NCI-H146 treated with DMSO at 0.1 percent for 48 hours (cell line): ENCODE measurements around the gene ATP6V0E1.
A peak's percentile ranks its signal among the peaks of the same experiment; 100 is the strongest.

Experiments used
- DNase-seq: peaks from one replicate; lab custom pipeline; 2025; ENCODE audit not compliant: unreplicated experiment; lab: John Stamatoyannopoulos, UW

Gene ATP6V0E1

GRCh38 chr5:172956228-172956627 lies 27.3 kb upstream of the ATP6V0E1 start:
- DNase-seq, result no peak

GRCh38 chr5:172956936-172957335 lies 26.6 kb upstream of the ATP6V0E1 start:
- DNase-seq, result no peak

GRCh38 chr5:172957458-172957857 lies 26.1 kb upstream of the ATP6V0E1 start:
- DNase-seq, result no peak

GRCh38 chr5:172958331-172959046 lies 25.1 kb upstream of the ATP6V0E1 start:
- DNase-seq, result peak; percentile 25

GRCh38 chr5:172959824-172960799 lies 23.5 kb upstream of the ATP6V0E1 start:
- DNase-seq, result no peak

GRCh38 chr5:172969921-172970320 lies 13.7 kb upstream of the ATP6V0E1 start:
- DNase-seq, result no peak

GRCh38 chr5:172971482-172971881 lies 12.1 kb upstream of the ATP6V0E1 start:
- no peak for DNase-seq

- no peak for DNase-seq
These were observed 11.0 kb upstream of the ATP6V0E1 start for GRCh38 chr5:172972552-172972951.

- no peak for DNase-seq
These were observed 10.2 kb upstream of the ATP6V0E1 start for GRCh38 chr5:172973127-172973916.

GRCh38 chr5:172973931-172974330 lies 9.6 kb upstream of the ATP6V0E1 start:
- DNase-seq, result no peak

GRCh38 chr5:172975289-172975688 lies 8.3 kb upstream of the ATP6V0E1 start:
- DNase-seq, result no peak

- no peak for DNase-seq
These were observed 3.8 kb upstream of the ATP6V0E1 start for GRCh38 chr5:172979778-172980177.

- no peak for DNase-seq
These were observed 1.6 kb upstream of the ATP6V0E1 start for GRCh38 chr5:172981931-172982330.

- peak; percentile 37 for DNase-seq
These were observed 828 bp downstream of the ATP6V0E1 start for GRCh38 chr5:172984244-172984953.

- no peak for DNase-seq
These were observed 2.0 kb downstream of the ATP6V0E1 start for GRCh38 chr5:172985596-172985995.

- no peak for DNase-seq
These were observed 4.7 kb downstream of the ATP6V0E1 start for GRCh38 chr5:172988276-172988675.

- DNase-seq, result no peak
These were observed 7.2 kb downstream of the ATP6V0E1 start for GRCh38 chr5:172990776-172991175.

GRCh38 chr5:172994405-172994804 lies 10.8 kb downstream of the ATP6V0E1 start:
- no peak for DNase-seq

GRCh38 chr5:172999372-172999973 lies 15.9 kb downstream of the ATP6V0E1 start:
- DNase-seq, result no peak

GRCh38 chr5:172999974-173000373 lies 16.4 kb downstream of the ATP6V0E1 start:
- no peak for DNase-seq
